H9 (cell line): Measurements from ENCODE around the gene ZNHIT1. TPM values are rescaled to one million over a fixed set of nuclear protein-coding genes. Genes with fewer than 3 reads are reported as not detected.

Experiments used
- DNase-seq: peaks from one replicate; pipeline ENCODE4 v3.0.0-alpha.2; 2017
- H2AFZ ChIP-seq: one replicate; pipeline ENCODE4 v1.6.1; 2013; ENCODE audit warnings: mild to moderate bottlenecking, low read length, control low read depth, moderate library complexity
- H2AK5ac ChIP-seq: 2 replicates; pipeline ENCODE4 v1.6.1; 2013; ENCODE audit warnings: low read length, control low read depth, mixed read lengths; ENCODE audit not compliant: insufficient read length
- H2BK120ac ChIP-seq: one replicate; pipeline ENCODE4 v1.6.1; 2013; ENCODE audit warnings: low read depth, mild to moderate bottlenecking, low read length, control low read depth, inconsistent platforms; ENCODE audit not compliant: poor library complexity, severe bottlenecking
- H2BK12ac ChIP-seq: 2 replicates; pipeline ENCODE4 v1.6.1; 2013; ENCODE audit warnings: low read length, control low read depth, mixed read lengths, low read depth; ENCODE audit not compliant: insufficient read length
- H2BK15ac ChIP-seq: 2 replicates; pipeline ENCODE4 v1.6.1; 2013; ENCODE audit warnings: low read depth, low read length, control low read depth
- H2BK20ac ChIP-seq: one replicate; pipeline ENCODE4 v1.6.1; 2013; ENCODE audit warnings: low read depth, mild to moderate bottlenecking, low read length, control low read depth, inconsistent platforms; ENCODE audit not compliant: poor library complexity, severe bottlenecking
- H2BK5ac ChIP-seq: 2 replicates; pipeline ENCODE4 v1.6.1; 2013; ENCODE audit warnings: low read length, control low read depth, mixed read lengths; ENCODE audit not compliant: insufficient read length
- H3K14ac ChIP-seq: 2 replicates; pipeline ENCODE4 v1.6.1; 2013; ENCODE audit warnings: low read length, control low read depth; ENCODE audit not compliant: insufficient read depth
- H3K18ac ChIP-seq: 2 replicates; pipeline ENCODE4 v1.6.1; 2013; ENCODE audit warnings: low read depth, mild to moderate bottlenecking, mixed read lengths, low read length, control low read depth; ENCODE audit not compliant: insufficient read length
- H3K23ac ChIP-seq: 2 replicates; pipeline ENCODE4 v1.6.1; 2013; ENCODE audit warnings: low read length, control low read depth, mixed read lengths, low read depth; ENCODE audit not compliant: insufficient read length
- H3K23me2 ChIP-seq: 2 replicates; pipeline ENCODE4 v1.6.1; 2013; ENCODE audit warnings: low read depth, mild to moderate bottlenecking, mixed read lengths, low read length, control low read depth; ENCODE audit not compliant: insufficient read length, poor library complexity, severe bottlenecking
- H3K27ac ChIP-seq: 2 replicates; pipeline ENCODE4 v1.5.1; 2013; ENCODE audit warnings: low read length, control low read depth, mixed read lengths, low read depth; ENCODE audit not compliant: insufficient read length
- H3K27me3 ChIP-seq: 2 replicates; pipeline ENCODE4 v1.6.1; 2013; ENCODE audit warnings: low read length, control low read depth, inconsistent platforms; ENCODE audit not compliant: insufficient read depth
- H3K4ac ChIP-seq: 2 replicates; pipeline ENCODE4 v1.6.1; 2013; ENCODE audit warnings: low read depth, mild to moderate bottlenecking, control low read depth, inconsistent platforms, low read length, moderate library complexity
- H3K4me1 ChIP-seq: 2 replicates; pipeline ENCODE4 v1.6.1; 2013; ENCODE audit warnings: low read length, control low read depth, inconsistent platforms; ENCODE audit not compliant: insufficient read depth
- H3K4me2 ChIP-seq: 2 replicates; pipeline ENCODE4 v1.6.1; 2013; ENCODE audit warnings: low read length, control low read depth, mixed read lengths; ENCODE audit not compliant: insufficient read length, insufficient read depth
- H3K56ac ChIP-seq: 2 replicates; pipeline ENCODE4 v1.6.1; 2013; ENCODE audit warnings: low read depth, mild to moderate bottlenecking, mixed read lengths, low read length, control low read depth; ENCODE audit not compliant: insufficient read length
- H3K79me1 ChIP-seq: 2 replicates; pipeline ENCODE4 v1.6.1; 2013; ENCODE audit warnings: low read depth, mild to moderate bottlenecking, moderate library complexity, low read length, control low read depth, inconsistent platforms; ENCODE audit not compliant: insufficient read depth, poor library complexity, severe bottlenecking
- H3K79me2 ChIP-seq: 2 replicates; pipeline ENCODE4 v1.6.1; 2013; ENCODE audit warnings: low read length, control low read depth, inconsistent platforms; ENCODE audit not compliant: insufficient read depth
- H3K9ac ChIP-seq: 2 replicates; pipeline ENCODE4 v1.6.1; 2013; ENCODE audit warnings: low read length, control low read depth, mixed read lengths; ENCODE audit not compliant: insufficient read length; ENCODE audit errors: extremely low read depth
- H3K9me3 ChIP-seq: one replicate; pipeline ENCODE4 v1.6.1; 2013; ENCODE audit warnings: low read depth, low read length, inconsistent platforms; ENCODE audit not compliant: control insufficient read depth
- H3T11ph ChIP-seq: one replicate; pipeline ENCODE4 v1.6.1; 2013; ENCODE audit warnings: mild to moderate bottlenecking, low read length, control low read depth, inconsistent platforms
- H4K20me1 ChIP-seq: one replicate; pipeline ENCODE4 v1.6.1; 2013; ENCODE audit not compliant: control insufficient read depth, insufficient read length, insufficient read depth
- H4K5ac ChIP-seq: 2 replicates; pipeline ENCODE4 v1.6.1; 2013; ENCODE audit warnings: low read depth, mild to moderate bottlenecking, mixed read lengths, low read length, control low read depth; ENCODE audit not compliant: insufficient read length
- H4K8ac ChIP-seq: replicated peaks from 2 replicates; pipeline ENCODE4 v1.6.1; 2013; ENCODE audit warnings: low read length, control low read depth, mixed read lengths, low read depth; ENCODE audit not compliant: insufficient read length
- H4K91ac ChIP-seq: 2 replicates; pipeline ENCODE4 v1.6.1; 2013; ENCODE audit warnings: low read depth, mild to moderate bottlenecking, moderate library complexity, mixed read lengths, low read length, control low read depth; ENCODE audit not compliant: insufficient read length
- H3K27ac Mint-ChIP-seq, 3 experiments: 2 replicates in 2 of 3; 3 replicates in 1 of 3; pipeline ENCODE4 v1.8.0; 2020 to 2021; ENCODE audit warnings: mixed read lengths in 3 of 3, mild to moderate bottlenecking in 1 of 3, moderate library complexity in 1 of 3
- H3K27me3 Mint-ChIP-seq: 2 replicates; pipeline ENCODE4 v1.8.0; 2021; ENCODE audit warnings: low read depth, mild to moderate bottlenecking, moderate library complexity, mixed read lengths
- H3K36me3 Mint-ChIP-seq, 3 experiments: 2 replicates in 2 of 3; 3 replicates in 1 of 3; pipeline ENCODE4 v1.8.0; 2020 to 2021; ENCODE audit warnings: low read depth in 3 of 3, mixed read lengths in 3 of 3; ENCODE audit not compliant: insufficient read depth in 1 of 3
- H3K4me1 Mint-ChIP-seq, 2 experiments: 2 replicates each; pipeline ENCODE4 v1.8.0; 2020; ENCODE audit warnings: mixed read lengths in 2 of 2
- H3K4me3 Mint-ChIP-seq, 2 experiments: 2 replicates in 1 of 2; 3 replicates in 1 of 2; pipeline ENCODE4 v1.8.0; 2020 to 2021; ENCODE audit warnings: mild to moderate bottlenecking in 2 of 2, mixed read lengths in 2 of 2, moderate library complexity in 1 of 2
- H3K9me3 Mint-ChIP-seq, 2 experiments: 2 replicates in 1 of 2; 3 replicates in 1 of 2; pipeline ENCODE4 v1.8.0; 2020; ENCODE audit warnings: mild to moderate bottlenecking in 2 of 2, mixed read lengths in 2 of 2, moderate library complexity in 1 of 2
- WGBS: extraction: QIAGEN DNeasy Blood & Tissue Kit; methylation state at CpG from one replicate; pipeline ENCODE4 v1.1.7; 2013; ENCODE audit warnings: missing lambda C conversion rate, low lambda C conversion rate, mixed read lengths; ENCODE audit not compliant: insufficient read length; ENCODE audit errors: extremely low coverage; 5-methylcytosine and 5-hydroxymethylcytosine counted together
- total RNA-seq: library from RNA; stranded (reverse); gene quantifications from 2 replicates; pipeline ENCODE4 v1.2.1, GENCODE V29; 2021
- TF ChIP-seq, protein P1 (sequence below): fragments of 200-600 bp; sonication (generic); conservative IDR thresholded peaks from 3 replicates; pipeline ENCODE4 v1.8.0; 2021; ENCODE audit warnings: antibody characterized with exemption, mild to moderate bottlenecking

ZNHIT1 gene
- total RNA-seq, 1 experiment from 2014 or later: 52.7 TPM

DNA sequence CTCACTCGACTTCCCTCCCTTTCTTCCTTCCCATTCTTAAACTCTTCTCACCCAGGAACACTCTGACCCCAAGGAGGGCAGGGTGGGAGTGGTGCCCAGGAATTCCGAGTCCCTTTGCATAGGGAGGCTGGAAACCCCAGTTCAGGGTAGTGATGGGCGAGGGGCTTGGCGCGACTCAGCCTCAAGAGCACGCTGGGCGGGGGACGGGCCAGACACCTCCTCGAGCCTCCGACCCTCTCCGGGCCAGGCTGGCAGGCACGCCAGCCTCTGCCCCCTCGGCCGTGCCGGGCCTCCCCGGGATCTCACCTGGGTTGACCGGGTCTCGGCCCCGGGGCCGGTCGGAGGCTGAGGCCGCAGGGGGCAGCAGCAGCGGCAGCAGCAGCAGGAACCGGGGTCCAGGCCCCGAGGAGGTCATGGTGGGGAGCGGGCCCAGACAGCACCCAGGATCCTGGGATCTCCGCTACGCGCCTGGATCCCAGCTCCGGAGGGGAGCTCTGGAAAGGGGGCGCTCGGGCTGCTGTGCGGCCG is 1.0 kb upstream of the ZNHIT1 start:
- H3K14ac ChIP-seq: no peak overlapping the region
- peak overlapping the region; percentile 50 for H3K4me2 ChIP-seq
- H3T11ph ChIP-seq: no peak overlapping the region
- no peak overlapping the region for H3K27ac ChIP-seq
- no peak overlapping the region for H3K18ac ChIP-seq
- no peaks in the 10 kb centered on the region for H4K20me1 ChIP-seq
- Mint-ChIP-seq H3K4me3 (peak overlapping the region; percentile 96 to 99), H3K4me1 (peaks cover 15 to 19% of the 10 kb centered on the region in 2 experiments), H3K27me3 (no peaks in the 10 kb centered on the region; the same call in 1 of the 2 replicates), H3K27ac (no peak overlapping the region), H3K9me3 (no peaks in the 10 kb centered on the region), H3K36me3 (peaks cover 4 to 27% (median 9%) of the 10 kb centered on the region in 3 experiments; a peak in 6 of 7 replicates)
- no peak overlapping the region for H2BK15ac ChIP-seq
- H2BK20ac ChIP-seq: no peak overlapping the region
- no peak overlapping the region for H4K91ac ChIP-seq
- peaks cover 7% of the 10 kb centered on the region for H3K23me2 ChIP-seq
- no peak overlapping the region for H3K23ac ChIP-seq
- 0 out of 2 replicates have a peak, but pooled peaks cover 3% of the 10 kb centered on the region for H3K4me1 ChIP-seq
- H3K56ac ChIP-seq: no peak overlapping the region
- H4K8ac ChIP-seq: no peak overlapping the region
- H2BK12ac ChIP-seq: no peak overlapping the region
- no peak overlapping the region for H3K9ac ChIP-seq
- no peak overlapping the region for H4K5ac ChIP-seq
- no peak overlapping the region for H2BK120ac ChIP-seq
- H2AK5ac ChIP-seq: no peak overlapping the region
- no CpG with 5 or more reads among the region's 34 CpGs for WGBS
- no peaks in the 10 kb centered on the region for H3K9me3 ChIP-seq
- no peak overlapping the region for H2BK5ac ChIP-seq
- TF ChIP-seq, protein P1, sequence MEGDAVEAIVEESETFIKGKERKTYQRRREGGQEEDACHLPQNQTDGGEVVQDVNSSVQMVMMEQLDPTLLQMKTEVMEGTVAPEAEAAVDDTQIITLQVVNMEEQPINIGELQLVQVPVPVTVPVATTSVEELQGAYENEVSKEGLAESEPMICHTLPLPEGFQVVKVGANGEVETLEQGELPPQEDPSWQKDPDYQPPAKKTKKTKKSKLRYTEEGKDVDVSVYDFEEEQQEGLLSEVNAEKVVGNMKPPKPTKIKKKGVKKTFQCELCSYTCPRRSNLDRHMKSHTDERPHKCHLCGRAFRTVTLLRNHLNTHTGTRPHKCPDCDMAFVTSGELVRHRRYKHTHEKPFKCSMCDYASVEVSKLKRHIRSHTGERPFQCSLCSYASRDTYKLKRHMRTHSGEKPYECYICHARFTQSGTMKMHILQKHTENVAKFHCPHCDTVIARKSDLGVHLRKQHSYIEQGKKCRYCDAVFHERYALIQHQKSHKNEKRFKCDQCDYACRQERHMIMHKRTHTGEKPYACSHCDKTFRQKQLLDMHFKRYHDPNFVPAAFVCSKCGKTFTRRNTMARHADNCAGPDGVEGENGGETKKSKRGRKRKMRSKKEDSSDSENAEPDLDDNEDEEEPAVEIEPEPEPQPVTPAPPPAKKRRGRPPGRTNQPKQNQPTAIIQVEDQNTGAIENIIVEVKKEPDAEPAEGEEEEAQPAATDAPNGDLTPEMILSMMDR: no peak
- H3K79me1 ChIP-seq: no peaks in the 10 kb centered on the region
- no peaks in the 10 kb centered on the region for H3K79me2 ChIP-seq
- H3K4ac ChIP-seq: no peak overlapping the region
- H2AFZ ChIP-seq: no peak overlapping the region
- DNase-seq: no peak
- H3K27me3 ChIP-seq: no peaks in the 10 kb centered on the region
